GM18951 (cell line): ENCODE results near the gene NOXO1.

Experiments
- POLR2A ChIP-seq: IDR thresholded peaks from 4 replicates; pipeline ENCODE4 v1.6.1; 2011; ENCODE audit warnings: mild to moderate bottlenecking; ENCODE audit not compliant: insufficient read length, insufficient read depth; ENCODE audit errors: extremely low read depth
- in situ Hi-C: fragments of 300-500 bp; cut with MboI; formaldehyde crosslinking; loops from one replicate; pipeline ENCODE4 v1.12.0; 2022; ENCODE audit warnings: low sequenced_read_pairs, mixed read lengths, inconsistent platforms; ENCODE audit not compliant: unreplicated experiment

The NOXO1 gene

DNA sequence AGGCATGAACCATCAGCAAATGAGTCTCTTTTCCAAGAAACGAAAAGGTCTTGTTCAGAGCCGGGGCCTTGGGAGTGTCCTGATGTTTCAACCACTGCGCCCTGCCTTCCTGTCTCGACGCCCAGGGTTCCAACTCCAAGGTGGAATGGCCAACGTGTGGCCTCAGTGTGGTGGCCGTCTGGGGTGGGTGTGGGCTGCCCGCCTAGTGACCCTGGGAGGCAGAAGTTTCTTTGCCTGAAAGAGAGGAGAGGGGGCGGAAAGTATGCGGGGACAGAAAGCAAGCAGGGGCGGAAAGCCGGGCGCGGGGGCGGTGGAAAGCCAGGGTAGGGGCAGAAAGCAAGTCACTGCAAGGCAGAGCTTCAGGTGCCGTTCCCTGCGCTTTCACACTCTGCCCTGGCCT lies 42.4 kb downstream of the NOXO1 start:
- in situ Hi-C loops, result no loop called here
- TF ChIP-seq POLR2A, result no peak

DNA sequence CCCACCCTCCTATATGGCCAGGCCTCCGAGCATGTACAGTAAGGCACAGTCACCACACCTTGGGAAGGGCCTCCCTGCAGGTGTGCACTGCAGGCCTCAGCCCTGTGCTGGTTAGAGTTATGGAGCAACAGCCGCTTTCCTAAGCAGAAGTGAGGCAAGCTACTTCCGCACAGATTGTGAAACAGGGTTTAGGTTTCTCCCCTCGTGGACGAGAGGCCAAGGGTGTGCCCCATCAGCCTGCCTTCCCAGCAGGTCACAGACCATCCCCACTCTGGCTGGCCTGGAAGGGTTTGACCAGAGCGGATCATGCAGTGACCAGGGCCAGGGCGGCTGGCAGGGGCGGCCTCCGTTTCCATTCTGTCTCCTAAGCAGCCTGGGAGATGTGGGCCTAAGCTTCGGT lies 43.0 kb downstream of the NOXO1 start:
- in situ Hi-C loops, result no loop called here
- TF ChIP-seq POLR2A, result no peak

DNA sequence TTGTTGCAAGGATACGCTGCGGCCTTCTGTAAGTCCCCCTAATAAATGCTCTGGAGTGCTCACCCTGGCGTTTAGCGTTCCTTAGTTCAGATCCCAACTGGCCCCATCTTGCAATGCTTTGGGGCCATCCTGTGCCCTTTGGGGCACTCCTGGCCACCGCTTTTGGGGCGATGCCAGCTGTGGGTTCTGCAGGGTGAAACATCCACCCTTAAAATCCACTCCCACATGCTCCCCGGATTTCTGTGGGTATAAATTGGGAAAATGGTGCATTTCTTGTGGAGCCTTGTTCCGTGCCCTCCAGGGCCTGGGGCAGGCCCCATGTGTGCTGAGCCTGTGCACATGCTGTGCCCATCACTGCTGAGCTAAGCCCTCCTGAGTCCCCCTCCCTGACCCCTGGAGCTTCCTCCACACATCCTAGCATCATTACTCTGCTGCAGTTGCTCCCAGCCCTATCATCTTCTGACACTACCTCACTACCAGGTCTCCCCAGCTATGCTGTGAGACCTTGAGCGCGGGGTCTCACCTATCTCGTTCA lies 44.3 kb downstream of the NOXO1 start:
- in situ Hi-C loops, result no loop called here
- TF ChIP-seq POLR2A, result no peak

DNA sequence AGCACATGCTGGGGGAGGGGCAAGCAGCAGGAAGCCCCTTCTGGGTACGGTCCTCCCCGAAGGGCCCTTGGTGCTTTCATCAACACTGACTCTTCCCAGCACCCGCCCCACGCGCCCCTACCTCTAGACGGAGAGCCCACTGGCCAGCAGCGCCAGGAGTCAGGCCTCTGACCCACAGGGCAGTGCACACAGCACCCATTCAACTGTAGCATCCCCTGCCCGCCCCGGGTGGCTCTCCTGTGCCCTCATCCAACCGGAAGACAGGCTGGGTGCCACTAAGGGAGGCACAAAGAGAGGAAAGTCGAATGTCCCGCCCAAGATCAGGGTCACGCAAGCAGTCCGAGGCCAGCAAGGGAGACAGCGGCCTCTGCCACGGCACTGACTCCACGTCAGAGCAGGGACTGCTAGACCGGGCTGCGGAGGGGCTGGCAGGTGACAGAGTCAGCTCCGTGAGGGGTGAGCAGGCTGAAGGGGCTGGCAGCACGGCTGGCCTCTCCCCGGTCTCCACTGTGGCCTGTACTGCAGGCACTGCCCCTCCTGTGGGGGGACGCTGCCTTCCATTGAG lies 48.1 kb downstream of the NOXO1 start:
- no peak for TF ChIP-seq POLR2A
- in situ Hi-C loops, result no loop called here

DNA sequence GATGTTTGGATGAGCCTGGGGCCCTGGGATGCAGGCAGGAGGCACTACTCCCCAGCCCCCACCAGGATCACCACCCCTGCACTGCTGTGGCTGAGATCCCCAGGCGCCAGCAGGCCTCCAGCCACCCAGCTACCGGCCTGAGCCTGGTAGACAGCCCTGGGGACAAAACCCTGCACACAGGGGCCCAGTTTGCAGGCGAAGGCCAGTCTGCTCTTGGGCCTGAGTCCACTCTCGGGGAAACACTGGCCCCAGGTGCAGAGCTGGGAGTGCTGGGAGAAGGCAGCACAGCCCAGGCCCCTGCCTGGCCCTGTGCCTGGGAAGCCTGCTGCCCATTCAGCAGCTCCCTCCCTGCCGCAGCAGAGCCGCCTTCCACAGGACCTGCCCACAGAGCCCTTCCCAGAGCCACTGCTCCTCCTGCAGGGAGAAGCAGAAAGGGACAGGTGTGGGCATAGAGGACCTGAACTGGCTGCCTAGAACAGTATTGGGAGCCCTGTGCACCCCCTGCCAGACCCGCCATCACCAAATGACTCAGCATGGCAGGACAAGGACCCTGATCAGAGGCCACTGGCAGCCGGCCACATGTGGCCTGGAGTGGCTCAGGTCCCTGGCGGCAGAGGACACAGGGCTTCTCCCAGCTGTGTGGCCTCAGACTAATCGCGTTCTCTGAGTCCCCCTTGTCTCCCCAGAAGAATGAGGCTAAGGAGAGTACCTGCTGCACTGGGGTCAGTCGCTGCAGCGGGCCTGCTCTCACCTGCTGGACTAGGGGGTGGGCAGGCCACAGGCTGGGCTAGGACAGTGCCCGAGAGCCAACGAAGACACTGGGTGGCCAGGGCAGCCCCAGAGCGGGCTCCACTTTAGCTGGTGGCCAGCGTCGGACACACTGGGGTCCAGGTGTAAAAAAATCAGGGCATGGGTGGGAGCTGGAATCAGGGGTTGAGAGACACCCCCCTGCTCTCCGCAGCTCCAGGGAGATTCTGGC lies 48.9 kb downstream of the NOXO1 start:
- no peak for TF ChIP-seq POLR2A
- in situ Hi-C loops, result no loop called here

DNA sequence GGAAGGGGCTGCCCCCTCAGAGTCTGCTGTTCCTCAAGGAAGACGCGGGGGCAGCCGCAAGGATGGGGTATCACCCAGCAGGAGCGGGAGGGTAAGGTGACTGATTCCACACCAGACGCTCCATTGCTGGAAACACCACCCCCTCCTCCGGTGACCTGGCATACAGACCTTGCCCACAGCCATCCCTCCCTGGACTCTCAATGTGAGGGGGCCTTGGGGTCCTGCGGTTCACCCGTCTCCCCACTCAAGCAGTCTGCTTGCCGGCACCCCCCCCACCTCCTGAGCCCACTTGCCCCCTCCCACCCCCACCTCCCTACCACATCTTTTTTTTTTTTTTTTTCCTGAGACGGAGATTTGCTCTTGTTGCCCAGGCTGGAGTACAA lies 50.9 kb downstream of the NOXO1 start:
- in situ Hi-C loops, result no loop called here

DNA sequence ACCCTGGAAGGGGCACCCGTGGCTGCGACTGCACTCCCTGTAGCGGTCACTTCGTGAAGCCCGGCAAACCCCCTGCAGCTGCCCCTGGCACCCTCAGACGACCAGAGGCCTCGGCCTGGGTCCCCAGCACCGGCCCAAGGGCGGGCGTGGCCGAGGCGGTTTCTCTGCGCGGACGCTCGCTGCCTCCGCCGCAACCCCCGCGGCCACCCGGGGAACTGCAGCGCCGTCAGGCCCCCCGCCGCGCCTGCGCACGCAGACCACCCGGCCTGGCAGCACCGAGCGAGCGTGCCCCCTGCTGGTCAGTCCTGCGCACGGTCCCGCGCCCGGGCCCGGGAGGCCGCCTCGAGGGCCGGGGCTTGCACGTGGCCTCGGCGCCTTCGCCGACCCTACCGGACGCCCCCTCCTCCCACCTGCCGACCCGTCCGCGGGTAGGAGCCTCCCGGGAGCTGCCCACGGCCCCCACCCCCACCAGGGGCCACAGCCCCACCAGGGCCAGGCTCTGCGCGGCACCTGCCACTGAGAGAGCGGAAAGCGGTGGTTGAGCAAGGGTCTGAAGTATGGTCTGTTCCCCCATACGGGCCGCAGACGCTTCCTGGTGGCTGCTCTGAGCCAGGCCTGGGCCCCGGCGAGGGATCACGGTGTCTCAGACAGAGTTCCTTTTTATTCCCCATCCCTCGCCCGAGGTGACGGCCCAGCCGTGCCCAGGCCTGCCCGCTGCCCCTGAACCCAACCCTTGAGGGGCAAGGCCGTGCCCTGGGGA lies 51.5 kb downstream of the NOXO1 start:
- TF ChIP-seq POLR2A, result peak; percentile 20
- in situ Hi-C loops, result no loop called here

More for the DNA sequence above, 50.9 kb downstream of the NOXO1 start:
- TF ChIP-seq POLR2A, result no peak

DNA sequence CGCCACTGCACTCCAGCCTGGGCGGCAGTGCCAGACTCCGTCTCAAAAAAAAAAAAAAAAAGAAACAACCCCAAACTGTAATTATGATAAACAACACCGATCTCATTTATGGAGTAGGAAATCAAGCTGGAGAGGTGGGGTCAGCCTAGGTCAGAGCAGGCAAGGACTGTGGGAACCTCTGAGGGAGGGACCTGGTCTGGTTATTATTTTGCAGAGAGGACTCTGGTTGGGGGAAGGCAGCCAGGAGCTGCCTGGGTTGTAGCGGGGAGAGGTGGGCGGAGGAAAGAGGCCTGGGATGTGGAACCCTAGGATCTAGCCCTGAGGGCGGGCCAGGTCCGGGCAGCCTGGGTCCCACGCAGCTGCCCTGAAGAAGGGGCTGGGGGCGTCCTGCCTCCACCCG lies 52.2 kb downstream of the NOXO1 start:
- TF ChIP-seq POLR2A, result no peak
- in situ Hi-C loops, result no loop called here
